Lower leg skin (tissue), 4 donors: ENCODE data around the gene SORL1. TPM values are rescaled to one million over a fixed set of nuclear protein-coding genes. Genes with fewer than 3 reads are reported as not detected.

Experiments
- DNase-seq, 2 donors: peaks; one replicate each; pipeline ENCODE4 v3.0.0-alpha.2; 2019; ENCODE audit warnings: low spot score in 2 of 2
- H3K4me3 ChIP-seq: fragments of 200-600 bp; sonication (generic); 2 replicates; pipeline ENCODE4 v1.5.1; 2017; ENCODE audit warnings: mild to moderate bottlenecking, low read depth; ENCODE audit not compliant: poor library complexity, severe bottlenecking
- POLR2A ChIP-seq, 2 donors: fragments of 450-650 bp; IDR thresholded peaks; one replicate each; pipeline ENCODE4 v1.6.1; 2016 to 2017; ENCODE audit warnings: antibody characterized with exemption in 2 of 2, mild to moderate bottlenecking in 1 of 2, moderate library complexity in 1 of 2
- WGBS, 2 donors: methylation state at CpG; one replicate each; pipeline ENCODE4 v1.1.5; 2018; 5-methylcytosine and 5-hydroxymethylcytosine counted together
- intact Hi-C: fragments of 100-400 bp; cut with DNase I; formaldehyde crosslinking; loops from one replicate; pipeline ENCODE4 v1.15.0; 2023; ENCODE audit warnings: low total_unique reads
- total RNA-seq, 4 donors: library from RNA; depleted of rRNA; stranded (reverse); fragments of >200 nt; gene quantifications; one replicate each; pipeline ENCODE4 v1.1.0, GENCODE V29; 2016
- TF ChIP-seq, protein P1 (sequence below), 3 donors: fragments of 450-650 bp; IDR thresholded peaks; one replicate each; pipeline ENCODE4 v1.5.1; 2016; ENCODE audit warnings: antibody characterized with exemption in 3 of 3, mild to moderate bottlenecking in 3 of 3, moderate library complexity in 2 of 3

SORL1 gene
- total RNA-seq, 4 donors from 2014 or later = 12.5 to 21.8 (median 14.7) TPM

DNA sequence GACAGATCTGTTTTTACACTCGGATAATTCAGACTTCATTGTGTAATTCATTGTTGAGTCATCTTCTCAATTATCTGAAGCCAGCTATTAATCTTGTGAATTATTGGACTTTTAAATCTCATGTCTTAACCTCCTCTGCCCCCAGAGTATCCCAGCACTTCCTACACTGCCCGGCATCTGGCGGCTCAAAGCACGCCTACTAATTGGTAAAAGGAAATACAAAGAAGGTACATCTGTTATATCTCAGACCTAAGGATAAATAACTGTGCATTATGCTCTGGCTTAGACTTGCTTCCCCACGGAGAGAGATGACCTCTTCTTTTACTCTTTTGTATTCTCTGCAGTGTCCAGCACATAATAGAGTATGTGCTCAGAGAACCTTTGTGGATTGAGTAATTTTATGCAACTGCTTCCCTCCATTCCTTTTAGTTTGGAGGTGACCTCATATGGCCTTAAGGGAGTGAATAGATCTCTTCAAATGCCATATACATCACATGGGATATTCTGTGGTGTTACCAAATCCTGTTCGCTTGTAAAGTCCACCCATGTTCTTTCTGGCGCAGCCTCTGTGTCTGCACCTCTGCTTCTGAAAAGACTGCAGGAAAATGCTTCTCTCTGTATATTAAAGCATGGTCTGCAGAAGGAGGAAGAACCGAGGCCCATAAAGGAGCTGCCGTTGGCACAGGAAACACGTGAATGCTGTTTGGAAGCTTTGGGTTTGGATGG is 126.3 kb downstream of the SORL1 start:
- 58 to 67% methylated on average over 10 of the region's 10 CpGs for WGBS, 2 donors
- H3K4me3 ChIP-seq = no peak overlapping the region
- DNase-seq = no peak
- TF ChIP-seq, protein P1, sequence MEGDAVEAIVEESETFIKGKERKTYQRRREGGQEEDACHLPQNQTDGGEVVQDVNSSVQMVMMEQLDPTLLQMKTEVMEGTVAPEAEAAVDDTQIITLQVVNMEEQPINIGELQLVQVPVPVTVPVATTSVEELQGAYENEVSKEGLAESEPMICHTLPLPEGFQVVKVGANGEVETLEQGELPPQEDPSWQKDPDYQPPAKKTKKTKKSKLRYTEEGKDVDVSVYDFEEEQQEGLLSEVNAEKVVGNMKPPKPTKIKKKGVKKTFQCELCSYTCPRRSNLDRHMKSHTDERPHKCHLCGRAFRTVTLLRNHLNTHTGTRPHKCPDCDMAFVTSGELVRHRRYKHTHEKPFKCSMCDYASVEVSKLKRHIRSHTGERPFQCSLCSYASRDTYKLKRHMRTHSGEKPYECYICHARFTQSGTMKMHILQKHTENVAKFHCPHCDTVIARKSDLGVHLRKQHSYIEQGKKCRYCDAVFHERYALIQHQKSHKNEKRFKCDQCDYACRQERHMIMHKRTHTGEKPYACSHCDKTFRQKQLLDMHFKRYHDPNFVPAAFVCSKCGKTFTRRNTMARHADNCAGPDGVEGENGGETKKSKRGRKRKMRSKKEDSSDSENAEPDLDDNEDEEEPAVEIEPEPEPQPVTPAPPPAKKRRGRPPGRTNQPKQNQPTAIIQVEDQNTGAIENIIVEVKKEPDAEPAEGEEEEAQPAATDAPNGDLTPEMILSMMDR (IDR thresholded peaks at IDR 0.05) = no peak
- TF ChIP-seq POLR2A (IDR thresholded peaks at IDR 0.05) = no peak
- intact Hi-C loops = no loop called here

DNA sequence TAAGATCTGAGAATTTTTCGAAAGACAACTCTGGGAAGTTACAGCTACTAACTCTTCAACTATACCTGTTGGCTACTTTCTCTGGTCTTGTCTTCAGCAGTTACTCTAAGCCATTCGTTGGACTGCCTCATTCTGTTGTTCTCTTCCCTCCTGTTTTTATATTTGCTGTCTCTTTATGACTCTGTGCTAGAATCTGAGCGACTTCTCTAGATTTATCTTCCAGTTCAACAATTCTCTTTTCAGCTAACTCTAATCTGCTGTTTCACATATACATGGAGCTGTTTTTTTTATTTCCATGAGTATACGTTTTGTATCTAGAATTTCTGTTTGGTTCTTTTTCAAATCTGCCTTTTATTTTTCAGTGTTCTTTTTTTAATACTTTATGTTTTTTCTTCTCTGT is 128.0 kb downstream of the SORL1 start:
- 95 to 96% methylated on average over 4 of the region's 4 CpGs for WGBS, 2 donors
- no peak for DNase-seq
- H3K4me3 ChIP-seq = no peak overlapping the region
- intact Hi-C loops = no loop called here
- TF ChIP-seq, protein P1 (IDR thresholded peaks at IDR 0.05) = no peak
- TF ChIP-seq POLR2A (IDR thresholded peaks at IDR 0.05) = no peak

DNA sequence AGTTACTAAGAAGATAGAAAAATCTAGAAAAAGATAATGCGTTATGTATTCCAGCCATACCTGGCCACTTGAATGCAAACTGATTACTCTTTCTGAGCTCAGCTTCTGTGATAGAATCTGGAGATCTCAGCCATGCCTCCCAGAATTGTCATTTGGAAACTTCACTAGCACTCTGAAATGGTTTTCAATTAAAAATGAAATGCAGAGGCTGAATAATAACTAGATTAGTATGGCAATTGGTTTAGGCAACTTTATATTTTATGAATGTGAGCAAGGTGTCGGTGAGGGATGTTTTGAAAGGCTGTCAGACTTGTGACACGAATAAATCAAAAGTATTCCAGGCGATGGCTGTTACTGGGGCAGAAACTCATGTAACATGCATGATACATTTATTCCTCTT is 129.5 kb downstream of the SORL1 start:
- H3K4me3 ChIP-seq = no peak overlapping the region
- no peak for DNase-seq
- 93 to 94% methylated on average over 4 of the region's 4 CpGs for WGBS, 2 donors
- intact Hi-C loops = no loop called here
- TF ChIP-seq, protein P1 (IDR thresholded peaks at IDR 0.05) = no peak
- TF ChIP-seq POLR2A (IDR thresholded peaks at IDR 0.05) = no peak

DNA sequence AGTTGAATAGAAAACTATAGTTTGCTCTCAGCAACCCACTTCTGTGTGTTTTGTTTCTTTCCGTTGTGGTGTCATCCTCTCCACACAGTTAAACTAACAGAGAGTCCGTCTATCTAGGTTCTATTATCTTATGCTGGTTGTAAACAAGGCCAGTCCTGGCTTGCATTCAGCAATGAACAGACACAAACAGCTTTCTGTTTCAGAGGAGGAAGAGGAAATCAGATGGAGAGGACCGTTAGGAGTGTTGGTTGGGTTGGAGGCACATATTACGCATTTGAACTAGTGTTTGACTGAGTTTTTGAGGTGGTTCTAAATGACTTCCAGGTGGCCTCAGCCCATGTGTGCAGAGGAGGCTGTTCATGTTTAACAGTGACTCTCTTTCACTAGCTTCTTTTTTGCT is 130.2 kb downstream of the SORL1 start:
- intact Hi-C loops = no loop called here
- no peak for DNase-seq

DNA sequence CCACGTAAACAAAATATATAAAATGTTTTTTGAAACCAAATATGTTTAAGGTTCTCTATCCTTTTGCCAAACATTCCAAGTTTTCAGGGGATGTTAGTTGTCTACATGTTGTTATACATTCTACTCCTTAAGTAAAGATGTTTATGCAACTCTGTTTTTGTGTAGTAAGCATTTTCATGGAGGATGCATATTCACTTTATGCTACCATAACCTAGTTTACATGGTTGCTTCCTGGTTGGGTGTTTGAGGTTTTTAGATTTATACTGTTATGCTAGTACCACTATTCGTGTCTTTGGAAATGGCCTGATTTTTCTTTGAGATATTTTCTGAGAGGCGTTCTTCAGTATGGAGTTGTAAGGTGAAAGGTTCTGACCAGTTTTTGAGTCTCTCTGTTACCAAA is 131.7 kb downstream of the SORL1 start:
- H3K4me3 ChIP-seq = no peak overlapping the region
- DNase-seq = no peak
- intact Hi-C loops = no loop called here
- no peak for TF ChIP-seq POLR2A (IDR thresholded peaks at IDR 0.05)
- TF ChIP-seq, protein P1 (IDR thresholded peaks at IDR 0.05) = no peak
- WGBS, 2 donors = 87 to 92% methylated on average over 3 of the region's 3 CpGs

More for the DNA sequence above, 130.2 kb downstream of the SORL1 start:
- TF ChIP-seq POLR2A (IDR thresholded peaks at IDR 0.05) = no peak
- TF ChIP-seq, protein P1 (IDR thresholded peaks at IDR 0.05) = no peak
- H3K4me3 ChIP-seq = no peak overlapping the region
- 61 to 67% methylated on average over 4 of the region's 4 CpGs for WGBS, 2 donors

DNA sequence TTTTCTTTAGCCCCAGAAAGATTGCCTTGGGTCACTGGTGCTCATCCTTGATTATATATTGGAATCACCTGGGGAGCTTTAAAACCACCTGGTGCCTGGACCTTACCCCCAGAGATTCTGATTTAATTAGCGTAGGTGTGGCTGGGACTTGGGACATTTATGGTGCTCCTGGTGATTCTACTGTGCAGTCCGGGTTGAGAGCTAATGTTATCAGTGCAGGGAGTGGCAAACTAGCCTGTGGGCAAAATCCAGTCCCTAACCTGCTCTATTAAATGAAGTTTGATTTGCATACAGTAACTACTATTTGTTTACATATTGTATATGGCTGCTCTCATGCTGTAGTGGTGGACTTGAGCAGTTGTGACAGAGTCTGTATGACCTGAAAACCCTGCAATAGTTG is 134.6 kb downstream of the SORL1 start:
- WGBS, 2 donors = 72 to 83% methylated on average over 2 of the region's 2 CpGs
- no peak for DNase-seq
- TF ChIP-seq POLR2A (IDR thresholded peaks at IDR 0.05) = no peak
- TF ChIP-seq, protein P1 (IDR thresholded peaks at IDR 0.05) = no peak
- intact Hi-C loops = no loop called here
- no peak overlapping the region for H3K4me3 ChIP-seq
